Calu3 (cell line): Measurements from ENCODE around the gene DUSP14. TPM values are rescaled to one million over a fixed set of nuclear protein-coding genes. Genes with fewer than 3 reads are reported as not detected.

Experiments
- BruUV-seq: library from RNA; stranded (reverse); fragments of 400-500 nt; replicated peaks from 2 replicates; lab custom pipeline; 2021; lab: Mats Ljungman, UMichigan
- CTCF ChIA-PET: fragments of 300-600 bp; sonication (Branson Sonifier 250); formaldehyde crosslinking; loops from one replicate; lab custom pipeline; 2022; ENCODE audit warnings: antibody characterized with exemption; lab: Charles Lee
- DNase-seq: peaks from one replicate; pipeline ENCODE4 v3.0.0; 2022
- H3K27ac Mint-ChIP-seq: one replicate; pipeline ENCODE4 v1.8.0; 2022; ENCODE audit warnings: mixed read lengths; ENCODE audit not compliant: unreplicated experiment
- H3K27me3 Mint-ChIP-seq: one replicate; pipeline ENCODE4 v1.8.0; 2022; ENCODE audit warnings: mixed read lengths; ENCODE audit not compliant: unreplicated experiment
- H3K36me3 Mint-ChIP-seq: one replicate; pipeline ENCODE4 v1.8.0; 2022; ENCODE audit warnings: mild to moderate bottlenecking, moderate library complexity, mixed read lengths; ENCODE audit not compliant: insufficient read depth, unreplicated experiment
- H3K4me1 Mint-ChIP-seq: one replicate; pipeline ENCODE4 v1.8.0; 2022; ENCODE audit warnings: mild to moderate bottlenecking, low read depth, mixed read lengths; ENCODE audit not compliant: unreplicated experiment
- H3K4me3 Mint-ChIP-seq: one replicate; pipeline ENCODE4 v1.8.0; 2022; ENCODE audit warnings: mild to moderate bottlenecking, low read depth, moderate library complexity, mixed read lengths; ENCODE audit not compliant: unreplicated experiment
- H3K9me3 Mint-ChIP-seq: one replicate; pipeline ENCODE4 v1.8.0; 2022; ENCODE audit warnings: low read depth, mixed read lengths; ENCODE audit not compliant: unreplicated experiment
- intact Hi-C: fragments of 100-400 bp; cut with micrococcal nuclease; formaldehyde crosslinking; loops from one replicate; pipeline ENCODE4 v1.10.0; 2022; ENCODE audit not compliant: unreplicated experiment
- total RNA-seq: library from RNA; stranded (reverse); gene quantifications from 2 replicates; pipeline ENCODE4 v1.2.3, GENCODE V29; 2022
- TF ChIP-seq, protein P1 (sequence below): fragments of 200-600 bp; IDR thresholded peaks from one replicate; pipeline ENCODE4 v1.8.0; 2022; ENCODE audit warnings: antibody characterized with exemption; ENCODE audit not compliant: unreplicated experiment

Gene DUSP14
- total RNA-seq, 1 experiment from 2014 or later = 75.2 TPM

DNA sequence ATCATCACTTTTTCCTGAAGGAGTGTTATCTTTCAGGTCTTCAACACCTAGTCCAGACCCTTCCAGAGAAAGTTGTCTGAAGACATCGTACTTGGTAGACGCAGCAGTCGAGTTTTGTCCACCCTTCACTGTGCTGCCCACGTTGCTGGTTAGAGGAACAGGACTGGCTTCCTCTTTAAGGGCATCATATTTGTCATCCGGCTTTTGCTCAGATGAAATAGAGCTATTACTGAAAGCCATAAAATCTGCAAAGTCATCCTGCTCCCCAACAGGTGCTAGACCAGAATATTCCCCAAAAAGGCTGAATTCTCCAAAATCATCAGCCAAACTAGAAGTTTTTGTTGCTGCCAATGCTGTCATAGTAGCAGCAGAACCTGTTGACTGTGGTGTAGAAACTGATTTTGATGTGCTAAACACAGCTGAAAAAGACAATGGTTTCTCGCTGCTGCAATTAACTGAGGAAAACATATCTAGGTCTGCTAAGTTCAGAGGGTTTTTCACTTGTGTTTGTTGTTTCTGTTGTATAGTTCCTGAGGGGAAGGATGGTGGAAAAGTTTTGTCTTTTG, 63.8 kb downstream of the DUSP14 start:
- H3K36me3 Mint-ChIP-seq = peaks cover 26% of the 10 kb centered on the region
- no peak overlapping the region for H3K4me3 Mint-ChIP-seq
- no peak for DNase-seq
- H3K9me3 Mint-ChIP-seq = no peaks in the 10 kb centered on the region
- CTCF ChIA-PET = no interaction called here
- BruUV-seq = TSS peak; percentile 33
- TF ChIP-seq, protein P1, sequence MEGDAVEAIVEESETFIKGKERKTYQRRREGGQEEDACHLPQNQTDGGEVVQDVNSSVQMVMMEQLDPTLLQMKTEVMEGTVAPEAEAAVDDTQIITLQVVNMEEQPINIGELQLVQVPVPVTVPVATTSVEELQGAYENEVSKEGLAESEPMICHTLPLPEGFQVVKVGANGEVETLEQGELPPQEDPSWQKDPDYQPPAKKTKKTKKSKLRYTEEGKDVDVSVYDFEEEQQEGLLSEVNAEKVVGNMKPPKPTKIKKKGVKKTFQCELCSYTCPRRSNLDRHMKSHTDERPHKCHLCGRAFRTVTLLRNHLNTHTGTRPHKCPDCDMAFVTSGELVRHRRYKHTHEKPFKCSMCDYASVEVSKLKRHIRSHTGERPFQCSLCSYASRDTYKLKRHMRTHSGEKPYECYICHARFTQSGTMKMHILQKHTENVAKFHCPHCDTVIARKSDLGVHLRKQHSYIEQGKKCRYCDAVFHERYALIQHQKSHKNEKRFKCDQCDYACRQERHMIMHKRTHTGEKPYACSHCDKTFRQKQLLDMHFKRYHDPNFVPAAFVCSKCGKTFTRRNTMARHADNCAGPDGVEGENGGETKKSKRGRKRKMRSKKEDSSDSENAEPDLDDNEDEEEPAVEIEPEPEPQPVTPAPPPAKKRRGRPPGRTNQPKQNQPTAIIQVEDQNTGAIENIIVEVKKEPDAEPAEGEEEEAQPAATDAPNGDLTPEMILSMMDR = no peak
- H3K27ac Mint-ChIP-seq = no peak overlapping the region
- no peaks in the 10 kb centered on the region for H3K4me1 Mint-ChIP-seq
- H3K27me3 Mint-ChIP-seq = no peaks in the 10 kb centered on the region
- intact Hi-C loops = no loop called here

DNA sequence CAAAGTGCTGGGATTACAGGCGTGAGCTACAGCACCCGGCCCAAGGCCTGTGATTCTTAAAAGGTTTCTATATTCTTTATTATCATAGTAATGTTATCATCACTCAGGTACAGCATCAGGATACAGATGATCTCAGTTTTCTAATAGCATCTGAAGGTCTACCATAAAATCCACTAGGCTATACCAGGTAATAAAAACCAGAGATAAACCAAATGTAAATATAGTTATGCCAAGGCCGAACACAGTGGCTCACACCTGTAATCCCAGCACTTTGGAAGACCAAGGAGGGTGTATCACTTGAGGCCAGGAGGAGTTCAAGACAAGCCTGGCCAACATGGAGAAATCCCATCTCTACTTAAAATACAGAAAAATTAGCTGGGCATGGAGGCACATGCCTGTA, 65.7 kb downstream of the DUSP14 start:
- intact Hi-C loops = no loop called here
- Mint-ChIP-seq H3K27me3 (no peaks in the 10 kb centered on the region), H3K4me3 (no peak overlapping the region), H3K9me3 (no peaks in the 10 kb centered on the region), H3K4me1 (no peaks in the 10 kb centered on the region), H3K36me3 (peaks cover 27% of the 10 kb centered on the region), H3K27ac (no peak overlapping the region)
- CTCF ChIA-PET = interaction anchor here (0.6 to 1.7 kb wide), 2 partner anchors 17 to 28 kb away, joined by 4 to 7 read pairs; no protein-coding TSS in a partner anchor
- TF ChIP-seq, protein P1 = no peak
- no TSS peak for BruUV-seq
- no peak for DNase-seq

DNA sequence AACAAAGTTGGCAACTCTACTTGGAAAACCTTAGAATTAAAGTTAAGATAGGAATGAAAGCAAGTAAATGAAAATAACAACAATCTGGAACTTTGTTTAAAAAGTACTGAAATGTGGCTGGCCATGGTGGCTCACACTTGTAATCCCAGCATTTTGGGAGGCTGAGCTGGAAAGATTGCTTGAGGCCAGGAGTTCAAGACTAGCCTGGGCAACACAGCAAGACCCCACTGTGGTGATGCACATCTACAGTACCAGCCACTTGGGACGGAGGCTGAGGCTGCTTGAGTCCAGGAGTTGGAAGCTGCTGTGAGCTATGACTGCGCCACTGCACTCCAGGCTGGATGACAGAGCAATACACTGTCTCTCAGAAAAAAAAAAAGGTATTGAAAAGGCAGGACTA, 67.8 kb downstream of the DUSP14 start:
- Mint-ChIP-seq H3K27ac (no peak overlapping the region), H3K27me3 (no peaks in the 10 kb centered on the region), H3K9me3 (no peaks in the 10 kb centered on the region), H3K36me3 (peaks cover 35% of the 10 kb centered on the region), H3K4me3 (no peak overlapping the region), H3K4me1 (no peaks in the 10 kb centered on the region)
- CTCF ChIA-PET = interaction anchor here (1.3 kb wide), 1 partner anchor 12 kb away, joined by 7 read pairs; no protein-coding TSS in a partner anchor
- no TSS peak for BruUV-seq
- TF ChIP-seq, protein P1 = no peak
- no peak for DNase-seq
- intact Hi-C loops = no loop called here

DNA sequence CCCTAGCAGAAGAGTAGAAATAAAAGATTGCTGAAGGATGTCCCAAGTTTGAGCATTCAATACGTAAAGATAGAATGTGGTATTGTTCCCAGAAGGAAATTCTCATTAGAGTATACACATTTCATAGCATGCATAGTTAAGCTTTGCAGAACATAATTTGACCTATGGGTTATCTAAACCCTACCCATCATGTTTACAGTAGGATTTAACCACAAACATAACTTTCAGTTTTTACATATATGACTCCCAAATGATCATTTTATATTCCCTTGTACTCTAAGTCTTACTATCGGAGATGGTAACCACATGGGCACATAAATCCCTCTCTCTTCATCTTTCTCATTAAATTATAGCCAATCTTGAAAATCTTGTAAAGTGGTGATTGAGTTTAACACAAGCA, 68.6 kb downstream of the DUSP14 start:
- Mint-ChIP-seq H3K4me1 (no peaks in the 10 kb centered on the region), H3K36me3 (peaks cover 27% of the 10 kb centered on the region), H3K9me3 (no peaks in the 10 kb centered on the region), H3K4me3 (no peak overlapping the region), H3K27ac (no peak overlapping the region), H3K27me3 (no peaks in the 10 kb centered on the region)
- BruUV-seq = no TSS peak
- TF ChIP-seq, protein P1 = no peak
- CTCF ChIA-PET = interaction anchor here (0.5 to 1.0 kb wide), 3 partner anchors 11 to 132 kb away, joined by 3 to 4 read pairs (median 4); no protein-coding TSS in a partner anchor
- intact Hi-C loops = no loop called here
- DNase-seq = no peak
